Stimulated activated CD8-positive, alpha-beta memory T cell treated with anti-CD3 and anti-CD28 coated beads, Interleukin-12 subunit alpha, Interleukin-12 subunit beta, amount 100 ng/mL, for 4 hours (primary cell): ENCODE data around the gene CORO1A.
"Not testable (repeated sequence)": the region's sequence is repeated elsewhere in the genome, so short reads cannot be mapped to it uniquely, and the experiment has no call there.

ENCODE experiments used
- DNase-seq: peaks from one replicate; pipeline ENCODE4 v3.0.0-alpha.2; 2020; ENCODE audit warnings: low read depth

CORO1A gene

GRCh38 chr16:30205541-30206236 is 22.3 kb downstream of the CORO1A start:
- not testable (repeated sequence) for DNase-seq

- not testable (repeated sequence) for DNase-seq
Measured at GRCh38 chr16:30206252-30206651, 22.9 kb downstream of the CORO1A start.

DNA sequence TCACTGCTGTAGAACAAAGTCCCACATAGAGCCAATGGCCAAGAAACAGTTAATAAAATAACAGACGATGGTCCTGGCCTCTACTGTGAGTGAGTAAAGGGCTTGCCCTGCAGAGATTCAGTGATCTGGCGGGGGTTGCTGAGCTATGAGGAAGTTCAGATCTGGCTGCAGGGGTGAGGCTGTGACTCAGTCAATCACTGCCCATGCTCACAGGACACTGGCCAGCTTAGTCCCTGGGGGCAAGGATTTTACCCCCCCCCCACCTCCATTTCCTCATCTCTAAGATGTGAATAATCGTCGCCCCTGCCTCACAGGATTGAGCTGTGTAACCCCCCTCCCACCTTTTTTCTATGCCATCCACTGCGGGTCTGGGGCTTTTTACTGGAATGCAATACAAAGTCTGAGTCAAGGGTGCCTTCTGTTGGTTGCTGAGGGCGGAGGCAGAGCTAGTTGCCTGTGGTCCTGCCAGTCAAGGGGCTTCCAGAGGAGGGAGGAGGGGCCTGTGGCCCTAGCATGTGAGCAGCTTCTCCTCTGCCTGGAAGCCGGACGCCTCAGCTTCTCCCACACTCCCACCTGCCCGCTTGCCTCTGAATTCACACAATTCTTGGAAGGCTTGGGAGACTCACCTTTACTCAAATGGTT is 23.8 kb downstream of the CORO1A start:
- DNase-seq: not testable (repeated sequence)

- not testable (repeated sequence) for DNase-seq
Measured at GRCh38 chr16:30209032-30209431, 25.6 kb downstream of the CORO1A start.

- DNase-seq: not testable (repeated sequence)
Measured at GRCh38 chr16:30211414-30211813, 28.0 kb downstream of the CORO1A start.

DNA sequence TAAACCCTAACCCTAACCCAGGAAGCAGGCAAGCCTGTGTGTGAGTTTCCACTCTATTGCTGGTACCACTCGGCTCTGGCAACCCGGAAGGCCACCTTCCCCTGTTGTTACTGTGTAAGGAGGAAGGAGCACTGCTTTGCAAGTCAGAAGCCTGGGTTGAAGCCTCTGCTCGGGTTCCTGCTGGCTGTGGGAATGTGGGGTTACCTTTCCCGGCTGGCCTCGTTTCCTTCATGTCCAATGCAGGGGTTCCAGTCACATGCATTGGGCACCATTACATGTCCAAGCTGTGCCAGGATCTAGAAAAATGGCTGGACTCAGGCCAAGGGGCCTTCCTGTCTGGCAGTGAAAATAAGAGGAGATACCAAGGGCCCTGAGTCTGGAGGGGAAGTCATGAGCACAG is 33.7 kb downstream of the CORO1A start:
- not testable (repeated sequence) for DNase-seq
